SK-N-SH (cell line): ENCODE data around the gene MICAL2.
A peak's percentile ranks its signal among the peaks of the same experiment; 100 is the strongest.

Experiments used
- FOXM1 ChIP-seq: IDR thresholded peaks from 2 replicates; pipeline ENCODE4 v1.4.0; 2012; ENCODE audit warnings: low read depth, mild to moderate bottlenecking
- POLR2AphosphoS5 ChIP-seq: IDR thresholded peaks from 2 replicates; pipeline ENCODE4 v1.6.1; 2012; ENCODE audit warnings: low read depth, low read length

DNA sequence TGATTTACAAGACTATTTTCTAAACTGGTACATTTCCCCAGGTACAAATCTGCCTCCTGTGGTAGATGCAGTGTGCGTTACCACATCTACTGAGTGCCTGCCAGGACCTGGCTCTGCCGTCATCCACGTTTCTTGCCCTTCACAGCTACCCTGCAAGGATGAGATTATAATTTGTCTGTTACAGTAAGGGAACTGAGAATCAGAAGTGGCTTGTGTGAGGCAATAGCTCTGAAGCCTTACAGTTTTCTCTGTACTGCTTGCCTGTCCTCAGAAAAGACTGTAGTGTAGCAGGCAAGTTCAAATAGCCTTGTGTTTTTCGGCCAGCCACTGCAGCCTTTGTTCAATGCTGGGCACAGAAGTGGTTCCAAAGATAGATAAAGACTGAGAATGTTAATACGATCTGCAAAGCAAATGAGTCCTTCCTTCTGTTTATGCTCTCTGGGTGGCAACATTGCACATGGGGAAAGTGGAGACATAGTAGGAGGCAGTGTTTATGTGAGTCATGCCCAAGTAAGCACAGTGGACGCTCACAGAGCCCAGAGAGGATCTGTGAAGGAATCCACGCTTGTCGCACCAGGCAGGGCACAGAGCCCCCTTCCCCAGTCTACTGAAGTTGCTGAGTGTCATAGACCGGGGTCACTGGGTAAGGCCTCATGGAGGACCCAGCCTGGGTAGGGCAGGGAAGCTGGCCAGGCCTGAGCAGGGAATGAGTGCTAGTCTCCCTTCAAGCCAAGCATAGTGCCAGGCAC is 49.1 kb downstream of the MICAL2 start:
- TF ChIP-seq FOXM1 = no peak
- peak; percentile 58; the same call in 1 of the 2 replicates for TF ChIP-seq POLR2AphosphoS5
